ENCODE results near the gene HNRNPA3. TPM values are rescaled to one million over a fixed set of nuclear protein-coding genes. Genes with fewer than 3 reads are reported as not detected.

Gene HNRNPA3
- total RNA-seq, 1 experiment from 2014 or later = 328 TPM

GRCh38 chr2:177249038-177249437 is 36.4 kb downstream of the HNRNPA3 start:
- ChIA-PET RAD21 (ENCODE audit: low non-redundant PET in 1 of 2, low total read pairs in 2 of 2, uncharacterized antibody in 2 of 2, unreplicated experiment in 2 of 2) (no interaction called here), CTCF (no interaction called here), POLR2A (interaction anchor here (2.2 kb wide), 1 partner anchor 15 kb away, joined by 7 read pairs; the partner anchor contains the start of gene NFE2L2)
- ATAC-seq (no peak), DNase-seq (ENCODE audit: low read depth, low spot score) (no peak)
- Histone ChIP-seq H3K9ac (ENCODE audit: low read length) (no peak overlapping the region), H3K36me3 (ENCODE audit: control insufficient read depth in 1 of 2, insufficient read depth in 2 of 2, low read length in 2 of 2) (no peaks in the 10 kb centered on the region), H2AFZ (ENCODE audit: low read depth, low read length, poor library complexity, severe bottlenecking) (no peak overlapping the region), H3K4me3 (replicated peaks in 1 of 2; ENCODE audit: low read depth in 1 of 2, low read length in 2 of 2) (no peak overlapping the region), H3K27me3 (ENCODE audit: insufficient read depth, low read length) (no peaks in the 10 kb centered on the region), H3K9me2 (ENCODE audit: insufficient read depth) (no peaks in the 10 kb centered on the region), H3K4me1 (ENCODE audit: control insufficient read depth in 1 of 2, insufficient read depth in 2 of 2, low read length in 2 of 2) (peaks cover 56 to 92% of the 10 kb centered on the region in 2 experiments), H3K27ac (ENCODE audit: low read depth, low read length) (no peak overlapping the region), H3K9me3 (ENCODE audit: control insufficient read depth in 1 of 2, insufficient read depth in 1 of 2, low read depth in 1 of 2, low read length in 2 of 2) (no peaks in the 10 kb centered on the region), H3K4me2 (ENCODE audit: low read length) (no peak overlapping the region), H4K20me1 (ENCODE audit: insufficient read depth) (peaks cover 13% of the 10 kb centered on the region; the same call in 1 of the 2 replicates), H3K79me2 (ENCODE audit: insufficient read depth, low read length) (peaks cover 100% of the 10 kb centered on the region)
- TF ChIP-seq, protein P1, sequence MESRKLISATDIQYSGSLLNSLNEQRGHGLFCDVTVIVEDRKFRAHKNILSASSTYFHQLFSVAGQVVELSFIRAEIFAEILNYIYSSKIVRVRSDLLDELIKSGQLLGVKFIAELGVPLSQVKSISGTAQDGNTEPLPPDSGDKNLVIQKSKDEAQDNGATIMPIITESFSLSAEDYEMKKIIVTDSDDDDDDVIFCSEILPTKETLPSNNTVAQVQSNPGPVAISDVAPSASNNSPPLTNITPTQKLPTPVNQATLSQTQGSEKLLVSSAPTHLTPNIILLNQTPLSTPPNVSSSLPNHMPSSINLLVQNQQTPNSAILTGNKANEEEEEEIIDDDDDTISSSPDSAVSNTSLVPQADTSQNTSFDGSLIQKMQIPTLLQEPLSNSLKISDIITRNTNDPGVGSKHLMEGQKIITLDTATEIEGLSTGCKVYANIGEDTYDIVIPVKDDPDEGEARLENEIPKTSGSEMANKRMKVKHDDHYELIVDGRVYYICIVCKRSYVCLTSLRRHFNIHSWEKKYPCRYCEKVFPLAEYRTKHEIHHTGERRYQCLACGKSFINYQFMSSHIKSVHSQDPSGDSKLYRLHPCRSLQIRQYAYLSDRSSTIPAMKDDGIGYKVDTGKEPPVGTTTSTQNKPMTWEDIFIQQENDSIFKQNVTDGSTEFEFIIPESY (IDR thresholded peaks at IDR 0.05; ENCODE audit: extremely low read depth, insufficient replicate concordance, low read length) = no peak
- TF ChIP-seq CEBPB (IDR thresholded peaks at IDR 0.05; ENCODE audit: low read depth) (no peak), EZH2 (IDR thresholded peaks at IDR 0.05) (no peak), ZNF274 (IDR thresholded peaks at IDR 0.05; ENCODE audit: low read depth, low read length) (no peak), YY1 (IDR thresholded peaks at IDR 0.05; ENCODE audit: extremely low read depth, insufficient replicate concordance, low read depth, low read length) (no peak), POLR2AphosphoS5 (IDR thresholded peaks at IDR 0.05; ENCODE audit: low read depth, low read length) (no peak), TCF7L2 (IDR thresholded peaks at IDR 0.05; ENCODE audit: borderline replicate concordance, extremely low read depth, insufficient read depth, insufficient read length) (no peak), ELF1 (IDR thresholded peaks at IDR 0.05; ENCODE audit: borderline replicate concordance, low read depth) (no peak)
- no TSS peak for BruUV-seq (replicated peaks)
- intact Hi-C loops (cut with micrococcal nuclease) = no loop called here
